H9 (cell line): Measurements from ENCODE around the gene MNS1. TPM values are rescaled to one million over a fixed set of nuclear protein-coding genes. Genes with fewer than 3 reads are reported as not detected.

Source experiments
- DNase-seq: peaks from one replicate; pipeline ENCODE4 v3.0.0-alpha.2; 2017
- H2AFZ ChIP-seq: one replicate; pipeline ENCODE4 v1.6.1; 2013; ENCODE audit warnings: mild to moderate bottlenecking, low read length, control low read depth, moderate library complexity
- H2AK5ac ChIP-seq: 2 replicates; pipeline ENCODE4 v1.6.1; 2013; ENCODE audit warnings: low read length, control low read depth, mixed read lengths; ENCODE audit not compliant: insufficient read length
- H2BK120ac ChIP-seq: one replicate; pipeline ENCODE4 v1.6.1; 2013; ENCODE audit warnings: low read depth, mild to moderate bottlenecking, low read length, control low read depth, inconsistent platforms; ENCODE audit not compliant: poor library complexity, severe bottlenecking
- H2BK12ac ChIP-seq: 2 replicates; pipeline ENCODE4 v1.6.1; 2013; ENCODE audit warnings: low read length, control low read depth, mixed read lengths, low read depth; ENCODE audit not compliant: insufficient read length
- H2BK15ac ChIP-seq: 2 replicates; pipeline ENCODE4 v1.6.1; 2013; ENCODE audit warnings: low read depth, low read length, control low read depth
- H2BK20ac ChIP-seq: one replicate; pipeline ENCODE4 v1.6.1; 2013; ENCODE audit warnings: low read depth, mild to moderate bottlenecking, low read length, control low read depth, inconsistent platforms; ENCODE audit not compliant: poor library complexity, severe bottlenecking
- H2BK5ac ChIP-seq: 2 replicates; pipeline ENCODE4 v1.6.1; 2013; ENCODE audit warnings: low read length, control low read depth, mixed read lengths; ENCODE audit not compliant: insufficient read length
- H3K14ac ChIP-seq: 2 replicates; pipeline ENCODE4 v1.6.1; 2013; ENCODE audit warnings: low read length, control low read depth; ENCODE audit not compliant: insufficient read depth
- H3K18ac ChIP-seq: 2 replicates; pipeline ENCODE4 v1.6.1; 2013; ENCODE audit warnings: low read depth, mild to moderate bottlenecking, mixed read lengths, low read length, control low read depth; ENCODE audit not compliant: insufficient read length
- H3K23ac ChIP-seq: 2 replicates; pipeline ENCODE4 v1.6.1; 2013; ENCODE audit warnings: low read length, control low read depth, mixed read lengths, low read depth; ENCODE audit not compliant: insufficient read length
- H3K23me2 ChIP-seq: 2 replicates; pipeline ENCODE4 v1.6.1; 2013; ENCODE audit warnings: low read depth, mild to moderate bottlenecking, mixed read lengths, low read length, control low read depth; ENCODE audit not compliant: insufficient read length, poor library complexity, severe bottlenecking
- H3K27ac ChIP-seq: 2 replicates; pipeline ENCODE4 v1.5.1; 2013; ENCODE audit warnings: low read length, control low read depth, mixed read lengths, low read depth; ENCODE audit not compliant: insufficient read length
- H3K27me3 ChIP-seq: 2 replicates; pipeline ENCODE4 v1.6.1; 2013; ENCODE audit warnings: low read length, control low read depth, inconsistent platforms; ENCODE audit not compliant: insufficient read depth
- H3K4ac ChIP-seq: 2 replicates; pipeline ENCODE4 v1.6.1; 2013; ENCODE audit warnings: low read depth, mild to moderate bottlenecking, control low read depth, inconsistent platforms, low read length, moderate library complexity
- H3K4me1 ChIP-seq: 2 replicates; pipeline ENCODE4 v1.6.1; 2013; ENCODE audit warnings: low read length, control low read depth, inconsistent platforms; ENCODE audit not compliant: insufficient read depth
- H3K4me2 ChIP-seq: 2 replicates; pipeline ENCODE4 v1.6.1; 2013; ENCODE audit warnings: low read length, control low read depth, mixed read lengths; ENCODE audit not compliant: insufficient read length, insufficient read depth
- H3K56ac ChIP-seq: 2 replicates; pipeline ENCODE4 v1.6.1; 2013; ENCODE audit warnings: low read depth, mild to moderate bottlenecking, mixed read lengths, low read length, control low read depth; ENCODE audit not compliant: insufficient read length
- H3K79me1 ChIP-seq: 2 replicates; pipeline ENCODE4 v1.6.1; 2013; ENCODE audit warnings: low read depth, mild to moderate bottlenecking, moderate library complexity, low read length, control low read depth, inconsistent platforms; ENCODE audit not compliant: insufficient read depth, poor library complexity, severe bottlenecking
- H3K79me2 ChIP-seq: 2 replicates; pipeline ENCODE4 v1.6.1; 2013; ENCODE audit warnings: low read length, control low read depth, inconsistent platforms; ENCODE audit not compliant: insufficient read depth
- H3K9ac ChIP-seq: 2 replicates; pipeline ENCODE4 v1.6.1; 2013; ENCODE audit warnings: low read length, control low read depth, mixed read lengths; ENCODE audit not compliant: insufficient read length; ENCODE audit errors: extremely low read depth
- H3K9me3 ChIP-seq: one replicate; pipeline ENCODE4 v1.6.1; 2013; ENCODE audit warnings: low read depth, low read length, inconsistent platforms; ENCODE audit not compliant: control insufficient read depth
- H3T11ph ChIP-seq: one replicate; pipeline ENCODE4 v1.6.1; 2013; ENCODE audit warnings: mild to moderate bottlenecking, low read length, control low read depth, inconsistent platforms
- H4K20me1 ChIP-seq: one replicate; pipeline ENCODE4 v1.6.1; 2013; ENCODE audit not compliant: control insufficient read depth, insufficient read length, insufficient read depth
- H4K5ac ChIP-seq: 2 replicates; pipeline ENCODE4 v1.6.1; 2013; ENCODE audit warnings: low read depth, mild to moderate bottlenecking, mixed read lengths, low read length, control low read depth; ENCODE audit not compliant: insufficient read length
- H4K8ac ChIP-seq: replicated peaks from 2 replicates; pipeline ENCODE4 v1.6.1; 2013; ENCODE audit warnings: low read length, control low read depth, mixed read lengths, low read depth; ENCODE audit not compliant: insufficient read length
- H4K91ac ChIP-seq: 2 replicates; pipeline ENCODE4 v1.6.1; 2013; ENCODE audit warnings: low read depth, mild to moderate bottlenecking, moderate library complexity, mixed read lengths, low read length, control low read depth; ENCODE audit not compliant: insufficient read length
- H3K27ac Mint-ChIP-seq, 3 experiments: 2 replicates in 2 of 3; 3 replicates in 1 of 3; pipeline ENCODE4 v1.8.0; 2020 to 2021; ENCODE audit warnings: mixed read lengths in 3 of 3, mild to moderate bottlenecking in 1 of 3, moderate library complexity in 1 of 3
- H3K27me3 Mint-ChIP-seq: 2 replicates; pipeline ENCODE4 v1.8.0; 2021; ENCODE audit warnings: low read depth, mild to moderate bottlenecking, moderate library complexity, mixed read lengths
- H3K36me3 Mint-ChIP-seq, 3 experiments: 2 replicates in 2 of 3; 3 replicates in 1 of 3; pipeline ENCODE4 v1.8.0; 2020 to 2021; ENCODE audit warnings: low read depth in 3 of 3, mixed read lengths in 3 of 3; ENCODE audit not compliant: insufficient read depth in 1 of 3
- H3K4me1 Mint-ChIP-seq, 2 experiments: 2 replicates each; pipeline ENCODE4 v1.8.0; 2020; ENCODE audit warnings: mixed read lengths in 2 of 2
- H3K4me3 Mint-ChIP-seq, 2 experiments: 2 replicates in 1 of 2; 3 replicates in 1 of 2; pipeline ENCODE4 v1.8.0; 2020 to 2021; ENCODE audit warnings: mild to moderate bottlenecking in 2 of 2, mixed read lengths in 2 of 2, moderate library complexity in 1 of 2
- H3K9me3 Mint-ChIP-seq, 2 experiments: 2 replicates in 1 of 2; 3 replicates in 1 of 2; pipeline ENCODE4 v1.8.0; 2020; ENCODE audit warnings: mild to moderate bottlenecking in 2 of 2, mixed read lengths in 2 of 2, moderate library complexity in 1 of 2
- CTCF ChIP-seq: fragments of 200-600 bp; sonication (generic); conservative IDR thresholded peaks from 3 replicates; pipeline ENCODE4 v1.8.0; 2021; ENCODE audit warnings: antibody characterized with exemption, mild to moderate bottlenecking
- WGBS: extraction: QIAGEN DNeasy Blood & Tissue Kit; methylation state at CpG from one replicate; pipeline ENCODE4 v1.1.7; 2013; ENCODE audit warnings: missing lambda C conversion rate, low lambda C conversion rate, mixed read lengths; ENCODE audit not compliant: insufficient read length; ENCODE audit errors: extremely low coverage; 5-methylcytosine and 5-hydroxymethylcytosine counted together
- total RNA-seq: library from RNA; stranded (reverse); gene quantifications from 2 replicates; pipeline ENCODE4 v1.2.1, GENCODE V29; 2021

MNS1 gene
- total RNA-seq, 1 experiment from 2014 or later: 4.2 TPM

- Histone ChIP-seq H2BK120ac (no peak overlapping the region), H3K4me2 (no peak overlapping the region), H3K9me3 (no peaks in the 10 kb centered on the region), H3K4ac (no peak overlapping the region), H2AFZ (no peak overlapping the region), H3K56ac (no peak overlapping the region), H2BK15ac (no peak overlapping the region), H4K91ac (no peak overlapping the region), H3K23ac (no peak overlapping the region), H3K27me3 (no peaks in the 10 kb centered on the region), H4K8ac (no peak overlapping the region), H3K23me2 (no peaks in the 10 kb centered on the region), H2BK12ac (no peak overlapping the region), H2AK5ac (no peak overlapping the region), H3K79me1 (no peaks in the 10 kb centered on the region), H3K14ac (no peak overlapping the region), H4K20me1 (no peaks in the 10 kb centered on the region), H3T11ph (no peak overlapping the region), H4K5ac (no peak overlapping the region), H2BK5ac (no peak overlapping the region), H3K27ac (no peak overlapping the region), H3K79me2 (no peaks in the 10 kb centered on the region), H3K9ac (no peak overlapping the region), H3K4me1 (no peaks in the 10 kb centered on the region), H3K18ac (no peak overlapping the region), H2BK20ac (no peak overlapping the region)
- no peak for DNase-seq
- no peak overlapping the region for H3K27ac Mint-ChIP-seq
- peaks cover 21 to 66% (median 61%) of the 10 kb centered on the region in 3 experiments for H3K36me3 Mint-ChIP-seq
- peaks cover 30 to 47% of the 10 kb centered on the region in 2 experiments for H3K9me3 Mint-ChIP-seq
- WGBS: no CpG with 5 or more reads among the region's 1 CpG
- no peaks in the 10 kb centered on the region for H3K4me1 Mint-ChIP-seq
- H3K4me3 Mint-ChIP-seq: no peak overlapping the region
- TF ChIP-seq CTCF: no peak
- H3K27me3 Mint-ChIP-seq: no peaks in the 10 kb centered on the region; the same call in 1 of the 2 replicates
Measured at GRCh38 chr15:56440214-56440770, 24.6 kb downstream of the MNS1 start.
